IMR-90 (cell line): ENCODE measurements around the gene MCF2L2. TPM values are rescaled to one million over a fixed set of nuclear protein-coding genes. Genes with fewer than 3 reads are reported as not detected.

Experiments
- ATAC-seq: fragments of 200-7000 bp; cut with Tn5 transposase; 2 replicates; pipeline ENCODE4 v1.9.1; 2020; ENCODE audit warnings: low read depth, mild to moderate bottlenecking, moderate library complexity
- BruUV-seq: library from RNA; stranded (reverse); fragments of 400-500 nt; replicated peaks from 2 replicates; lab custom pipeline; 2021; lab: Mats Ljungman, UMichigan
- CTCF ChIA-PET: fragments of 300-600 bp; formaldehyde crosslinking; extraction: SDS; loops from one replicate; lab custom pipeline; 2021; ENCODE audit warnings: antibody characterized with exemption; lab: Yijun Ruan, JAX
- POLR2A ChIA-PET: fragments of 300-600 bp; sonication (Branson Sonifier 250); formaldehyde crosslinking; loops from one replicate; lab custom pipeline; 2022; ENCODE audit warnings: antibody characterized with exemption; ENCODE audit not compliant: unreplicated experiment; lab: Charles Lee
- DNase-seq: peaks from one replicate; pipeline ENCODE4 v3.0.0; 2013
- H2AFZ ChIP-seq: replicated peaks from 2 replicates; pipeline ENCODE3; 2013; ENCODE audit warnings: low read length, mild to moderate bottlenecking; ENCODE audit not compliant: poor library complexity
- H2AK5ac ChIP-seq: 2 replicates; pipeline ENCODE4 v1.6.1; 2013; ENCODE audit warnings: low read depth, low read length, inconsistent platforms
- H2AK9ac ChIP-seq: replicated peaks from 2 replicates; pipeline ENCODE3; 2013; ENCODE audit warnings: mild to moderate bottlenecking, low read depth, low read length, moderate library complexity; ENCODE audit not compliant: poor library complexity
- H2BK120ac ChIP-seq: 2 replicates; pipeline ENCODE4 v1.6.1; 2013; ENCODE audit warnings: low read depth, low read length, inconsistent platforms
- H2BK15ac ChIP-seq: 3 replicates; pipeline ENCODE4 v1.6.1; 2013; ENCODE audit warnings: low read depth, low read length, inconsistent platforms
- H2BK20ac ChIP-seq: 2 replicates; pipeline ENCODE4 v1.6.1; 2013; ENCODE audit warnings: low read depth, mild to moderate bottlenecking, inconsistent platforms, low read length, moderate library complexity
- H2BK5ac ChIP-seq: 2 replicates; pipeline ENCODE4 v1.6.1; 2013; ENCODE audit warnings: mild to moderate bottlenecking, low read depth, low read length, inconsistent platforms; ENCODE audit not compliant: poor library complexity, severe bottlenecking
- H3K14ac ChIP-seq: replicated peaks from 2 replicates; pipeline ENCODE4 v1.6.1; 2013; ENCODE audit warnings: low read depth, low read length, inconsistent platforms
- H3K18ac ChIP-seq: 2 replicates; pipeline ENCODE4 v1.6.1; 2013; ENCODE audit warnings: low read depth, low read length, control low read depth
- H3K23ac ChIP-seq: 2 replicates; pipeline ENCODE4 v1.6.1; 2013; ENCODE audit warnings: low read depth, low read length, inconsistent platforms
- H3K27ac ChIP-seq: 2 replicates; pipeline ENCODE4 v1.5.1; 2013; ENCODE audit warnings: mild to moderate bottlenecking, control low read depth, low read length; ENCODE audit not compliant: insufficient read depth
- H3K27me3 ChIP-seq: 2 replicates; pipeline ENCODE4 v1.6.1; 2013; ENCODE audit warnings: low read length; ENCODE audit not compliant: control insufficient read depth, insufficient read depth
- H3K36me3 ChIP-seq: 2 replicates; pipeline ENCODE4 v1.6.1; 2013; ENCODE audit warnings: low read length, mixed read lengths; ENCODE audit not compliant: control insufficient read depth, insufficient read depth
- H3K4ac ChIP-seq: 2 replicates; pipeline ENCODE4 v1.6.1; 2013; ENCODE audit warnings: low read depth, low read length, inconsistent platforms
- H3K4me1 ChIP-seq: 2 replicates; pipeline ENCODE4 v1.6.1; 2013; ENCODE audit warnings: low read length, mixed read lengths; ENCODE audit not compliant: control insufficient read depth, insufficient read depth
- H3K4me2 ChIP-seq: 2 replicates; pipeline ENCODE4 v1.6.1; 2013; ENCODE audit warnings: low read depth, mild to moderate bottlenecking, control low read depth, low read length, moderate library complexity
- H3K4me3 ChIP-seq: 2 replicates; pipeline ENCODE4 v1.5.1; 2013; ENCODE audit warnings: low read depth, mild to moderate bottlenecking, control low read depth, low read length, moderate library complexity; ENCODE audit not compliant: insufficient read depth
- H3K56ac ChIP-seq: 2 replicates; pipeline ENCODE4 v1.6.1; 2013; ENCODE audit warnings: low read length, inconsistent platforms; ENCODE audit not compliant: insufficient read depth; ENCODE audit errors: extremely low read depth
- H3K79me1 ChIP-seq, 2 experiments: 2 replicates each; pipeline ENCODE4 v1.6.1; 2013; ENCODE audit warnings: low read length in 2 of 2, inconsistent platforms in 1 of 2, low read depth in 1 of 2
- H3K9ac ChIP-seq: 2 replicates; pipeline ENCODE4 v1.6.1; 2013; ENCODE audit warnings: low read depth, low read length, control low read depth
- H3K9me1 ChIP-seq: 2 replicates; pipeline ENCODE4 v1.6.1; 2013; ENCODE audit warnings: low read length, inconsistent platforms; ENCODE audit not compliant: insufficient read depth
- H3K9me3 ChIP-seq: 2 replicates; pipeline ENCODE4 v1.6.1; 2013; ENCODE audit warnings: low read length; ENCODE audit not compliant: control insufficient read depth, insufficient read depth
- H4K20me1 ChIP-seq: 2 replicates; pipeline ENCODE4 v1.6.1; 2013; ENCODE audit warnings: low read length, inconsistent platforms; ENCODE audit not compliant: insufficient read depth
- H4K5ac ChIP-seq: 2 replicates; pipeline ENCODE4 v1.6.1; 2013; ENCODE audit warnings: mild to moderate bottlenecking, low read depth, low read length, control low read depth
- H4K8ac ChIP-seq, 2 experiments: 2 replicates each; pipeline ENCODE4 v1.6.1; 2013; ENCODE audit warnings: low read depth in 2 of 2, low read length in 2 of 2, control low read depth in 1 of 2, inconsistent platforms in 1 of 2
- H4K91ac ChIP-seq: 2 replicates; pipeline ENCODE4 v1.6.1; 2013; ENCODE audit warnings: low read depth, low read length, inconsistent platforms; ENCODE audit not compliant: insufficient read depth
- BHLHE40 ChIP-seq: fragments of 150-350 bp; IDR thresholded peaks from 2 replicates; pipeline ENCODE4 v1.6.1; 2016; ENCODE audit warnings: mild to moderate bottlenecking, low read depth, low read length
- CEBPB ChIP-seq: IDR thresholded peaks from 2 replicates; pipeline ENCODE4 v1.6.1; 2012; ENCODE audit warnings: low read depth, low read length, improper control_type of control experiment
- CHD1 ChIP-seq: IDR thresholded peaks from 2 replicates; pipeline ENCODE4 v1.6.1; 2012; ENCODE audit warnings: low read depth, low read length, improper control_type of control experiment
- CTCF ChIP-seq: conservative IDR thresholded peaks from 2 replicates; pipeline ENCODE4 v1.5.1; 2012; ENCODE audit warnings: mild to moderate bottlenecking, low read depth, low read length, improper control_type of control experiment
- ELK1 ChIP-seq: fragments of 150-350 bp; IDR thresholded peaks from 2 replicates; pipeline ENCODE4 v1.6.1; 2016; ENCODE audit warnings: low read depth, mild to moderate bottlenecking, low read length, moderate library complexity, borderline replicate concordance
- FOS ChIP-seq: fragments of 150-350 bp; IDR thresholded peaks from 2 replicates; pipeline ENCODE4 v1.6.1; 2016; ENCODE audit warnings: low read depth, low read length
- MAFK ChIP-seq: IDR thresholded peaks from 2 replicates; pipeline ENCODE4 v1.6.1; 2012; ENCODE audit warnings: low read depth, low read length, improper control_type of control experiment
- MAZ ChIP-seq: IDR thresholded peaks from 2 replicates; pipeline ENCODE4 v1.6.1; 2012; ENCODE audit warnings: low read depth, mild to moderate bottlenecking, low read length, improper control_type of control experiment, moderate library complexity, borderline replicate concordance
- NFE2L2 ChIP-seq: fragments of 150-350 bp; IDR thresholded peaks from 2 replicates; pipeline ENCODE4 v1.6.1; 2016; ENCODE audit warnings: low read depth, mild to moderate bottlenecking, low read length
- POLR2A ChIP-seq: IDR thresholded peaks from 2 replicates; pipeline ENCODE4 v1.6.1; 2012; ENCODE audit warnings: mild to moderate bottlenecking, low read depth, low read length
- RCOR1 ChIP-seq: IDR thresholded peaks from 2 replicates; pipeline ENCODE4 v1.6.1; 2012; ENCODE audit warnings: mild to moderate bottlenecking, low read length, improper control_type of control experiment; ENCODE audit not compliant: insufficient replicate concordance
- RFX5 ChIP-seq: IDR thresholded peaks from 2 replicates; pipeline ENCODE4 v1.8.0; 2012; ENCODE audit warnings: low read depth, mild to moderate bottlenecking, low read length, moderate library complexity
- SMC3 ChIP-seq: fragments of 150-350 bp; IDR thresholded peaks from 2 replicates; pipeline ENCODE4 v1.6.1; 2016; ENCODE audit warnings: low read depth, mild to moderate bottlenecking, antibody characterized with exemption, low read length, moderate library complexity
- USF2 ChIP-seq: fragments of 150-350 bp; IDR thresholded peaks from 2 replicates; pipeline ENCODE4 v1.6.1; 2017; ENCODE audit warnings: mild to moderate bottlenecking, antibody characterized with exemption, low read length, low read depth
- WGBS, 2 experiments: methylation state at CpG; one replicate each; pipeline versions ENCODE4 v1.1.5 to v1.1.7; 2013; ENCODE audit warnings: missing lambda C conversion rate in 2 of 2; ENCODE audit not compliant: insufficient read length in 1 of 2; ENCODE audit errors: extremely low coverage in 2 of 2; 5-methylcytosine and 5-hydroxymethylcytosine counted together
- dilution Hi-C: fragments of 300-500 bp; cut with HindIII; formaldehyde crosslinking; loops from one replicate; pipeline ENCODE4 v1.14.3; 2018; ENCODE audit warnings: low sequenced_read_pairs; ENCODE audit not compliant: unreplicated experiment
- in situ Hi-C: fragments of 300-500 bp; cut with MboI; formaldehyde crosslinking; loops from 3 replicates; pipeline ENCODE4 v1.14.3; 2019; ENCODE audit warnings: low sequenced_read_pairs, inconsistent platforms, mixed read lengths
- intact Hi-C: fragments of 100-400 bp; cut with micrococcal nuclease; formaldehyde crosslinking; loops from 2 replicates; pipeline ENCODE4 v1.10.0; 2022
- polyA plus RNA-seq, 3 experiments: library from polyadenylated mRNA; depleted of rRNA; stranded (reverse); fragments of >200 nt; gene quantifications; 2 replicates each; pipeline ENCODE4 v1.2.3, GENCODE V29; 2012; ENCODE audit warnings: low replicate concordance in 1 of 3
- total RNA-seq: library from RNA; depleted of rRNA; stranded (reverse); fragments of >200 nt; gene quantifications from 2 replicates; pipeline ENCODE4 v1.2.3, GENCODE V29; 2012

Gene MCF2L2
- total and polyA plus RNA-seq, 2 of the 4 experiments (the other 2 are of a cell fraction): under 0.01 TPM; not detected in 1

GRCh38 chr3:183148056-183148455 is 280.4 kb downstream of the MCF2L2 start:
- Histone ChIP-seq H3K9me1 (no peaks in the 10 kb centered on the region), H3K4ac (no peak overlapping the region), H3K36me3 (no peaks in the 10 kb centered on the region), H2BK20ac (no peak overlapping the region), H4K91ac (no peak overlapping the region), H3K18ac (no peak overlapping the region), H2BK15ac (no peak overlapping the region), H2AK5ac (no peak overlapping the region), H3K27me3 (peaks cover 28% of the 10 kb centered on the region), H3K23ac (no peak overlapping the region), H3K9ac (no peak overlapping the region), H4K8ac (no peak overlapping the region), H3K79me1 (no peaks in the 10 kb centered on the region), H4K20me1 (no peaks in the 10 kb centered on the region), H3K56ac (no peak overlapping the region), H4K5ac (no peak overlapping the region), H3K4me1 (no peaks in the 10 kb centered on the region; the same call in 1 of the 2 replicates), H3K14ac (no peak overlapping the region), H3K9me3 (no peaks in the 10 kb centered on the region), H2AK9ac (no peak overlapping the region), H3K27ac (no peak overlapping the region), H2BK5ac (no peak overlapping the region), H2BK120ac (no peak overlapping the region), H3K4me3 (no peak overlapping the region), H3K4me2 (no peak overlapping the region), H2AFZ (no peak overlapping the region)
- ATAC-seq (peak; percentile 46; the same call in 1 of the 2 replicates), DNase-seq (peak; percentile 66)
- in situ Hi-C loops (no loop called here), dilution Hi-C loops (no loop called here), intact Hi-C loops (no loop called here)
- ChIA-PET CTCF (interaction anchor here (0.6 kb wide), 1 partner anchor 32 kb away, joined by 4 read pairs; no protein-coding TSS in a partner anchor), POLR2A (no interaction called here)
- WGBS, 2 experiments: no CpG with 5 or more reads among the region's 4 CpGs
- BruUV-seq: no TSS peak
- TF ChIP-seq CTCF: no peak
- TF ChIP-seq CHD1: no peak
- no peak for TF ChIP-seq RFX5
- TF ChIP-seq BHLHE40: no peak
- TF ChIP-seq POLR2A: no peak
- no peak for TF ChIP-seq MAZ
- no peak for TF ChIP-seq CEBPB
- no peak for TF ChIP-seq ELK1
- no peak for TF ChIP-seq SMC3
- no peak for TF ChIP-seq RCOR1
- no peak for TF ChIP-seq USF2
- no peak for TF ChIP-seq NFE2L2
- TF ChIP-seq MAFK: no peak
- TF ChIP-seq FOS: no peak
